Uterus (tissue), 4 donors: Measurements from ENCODE around the gene VPS35. TPM values are rescaled to one million over a fixed set of nuclear protein-coding genes. Genes with fewer than 3 reads are reported as not detected.

Experiments used
- DNase-seq, 2 donors: peaks; one replicate each; pipeline ENCODE4 v3.0.0-alpha.2; 2019 to 2020
- H3K27ac ChIP-seq, 2 donors: fragments of 200-600 bp; sonication (generic); 1 replicate in 1 of 2; 2 replicates in 1 of 2; pipeline ENCODE4 v1.5.1; 2016 to 2018
- H3K27me3 ChIP-seq, 2 donors: fragments of 200-600 bp; sonication (generic); one replicate each; pipeline ENCODE4 v1.5.1; 2018 to 2019; ENCODE audit warnings: control low read depth in 1 of 2
- H3K36me3 ChIP-seq, 2 donors: fragments of 200-600 bp; sonication (generic); one replicate each; pipeline ENCODE4 v1.5.1; 2019; ENCODE audit warnings: control low read depth in 1 of 2
- H3K4me1 ChIP-seq, 2 donors: fragments of 200-600 bp; sonication (generic); one replicate each; pipeline ENCODE4 v1.5.1; 2018 to 2019; ENCODE audit warnings: control low read depth in 1 of 2
- H3K4me3 ChIP-seq, 2 donors: fragments of 200-600 bp; sonication (generic); 1 replicate in 1 of 2; 2 replicates in 1 of 2; pipeline ENCODE4 v1.5.1; 2018 to 2019; ENCODE audit warnings: mild to moderate bottlenecking in 1 of 2
- H3K9me3 ChIP-seq, 2 donors: fragments of 200-600 bp; sonication (generic); one replicate each; pipeline ENCODE4 v1.5.1; 2019; ENCODE audit warnings: control low read depth in 1 of 2
- POLR2A ChIP-seq, 2 donors: fragments of 450-650 bp; IDR thresholded peaks; one replicate each; pipeline ENCODE4 v1.6.1; 2016; ENCODE audit warnings: antibody characterized with exemption in 2 of 2, mild to moderate bottlenecking in 1 of 2, moderate library complexity in 1 of 2
- intact Hi-C: fragments of 100-400 bp; cut with DNase I; formaldehyde crosslinking; loops from one replicate; pipeline ENCODE4 v1.15.1; 2023; ENCODE audit warnings: low total_unique reads
- total RNA-seq, 4 donors: library from RNA; depleted of rRNA in 3 of 4; stranded (reverse); fragments of >200 nt in 3 of 4; gene quantifications; one replicate each; pipeline versions ENCODE4 v1.1.0 to v1.2.4, GENCODE V29; 2014 to 2023
- TF ChIP-seq, protein P1 (sequence below), 4 experiments: fragments of 200-600 bp in 2 of 4; fragments of 450-650 bp in 2 of 4; sonication (generic) in 2 of 4; IDR thresholded peaks; one replicate each; pipeline ENCODE4 v1.5.1; 2016 to 2019; ENCODE audit warnings: antibody characterized with exemption in 4 of 4, mild to moderate bottlenecking in 2 of 4, moderate library complexity in 1 of 4
- donor health status: DM: yes; HTN: yes; CAD: no.

The VPS35 gene
- total RNA-seq, 4 donors from 2014 or later = 23.1 to 183 (median 67.4) TPM

DNA sequence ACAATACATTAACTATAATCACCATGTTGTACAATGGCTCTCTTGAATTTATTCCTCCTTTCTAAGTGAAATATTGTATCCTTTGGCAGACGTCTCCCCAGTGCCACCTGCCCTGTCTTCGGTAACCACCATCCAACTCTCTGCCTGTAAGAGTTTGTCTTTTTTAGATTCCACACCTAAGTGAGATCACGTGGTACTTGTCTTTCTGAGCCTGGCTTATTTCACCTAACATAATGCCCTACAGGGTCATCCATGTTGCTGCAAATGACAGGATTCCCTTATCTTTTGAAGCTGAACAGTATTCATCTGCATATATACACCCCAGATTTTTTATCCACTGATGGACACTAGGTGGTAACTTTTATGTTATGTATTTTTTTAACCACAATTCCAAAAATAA lies 24.7 kb upstream of the VPS35 start:
- Histone ChIP-seq H3K4me1 (no peaks in the 10 kb centered on the region), H3K27me3 (no peaks in the 10 kb centered on the region), H3K27ac (no peak overlapping the region), H3K4me3 (no peak overlapping the region), H3K36me3 (no peaks in the 10 kb centered on the region), H3K9me3 (no peaks in the 10 kb centered on the region)
- DNase-seq = no peak
- TF ChIP-seq, protein P1, sequence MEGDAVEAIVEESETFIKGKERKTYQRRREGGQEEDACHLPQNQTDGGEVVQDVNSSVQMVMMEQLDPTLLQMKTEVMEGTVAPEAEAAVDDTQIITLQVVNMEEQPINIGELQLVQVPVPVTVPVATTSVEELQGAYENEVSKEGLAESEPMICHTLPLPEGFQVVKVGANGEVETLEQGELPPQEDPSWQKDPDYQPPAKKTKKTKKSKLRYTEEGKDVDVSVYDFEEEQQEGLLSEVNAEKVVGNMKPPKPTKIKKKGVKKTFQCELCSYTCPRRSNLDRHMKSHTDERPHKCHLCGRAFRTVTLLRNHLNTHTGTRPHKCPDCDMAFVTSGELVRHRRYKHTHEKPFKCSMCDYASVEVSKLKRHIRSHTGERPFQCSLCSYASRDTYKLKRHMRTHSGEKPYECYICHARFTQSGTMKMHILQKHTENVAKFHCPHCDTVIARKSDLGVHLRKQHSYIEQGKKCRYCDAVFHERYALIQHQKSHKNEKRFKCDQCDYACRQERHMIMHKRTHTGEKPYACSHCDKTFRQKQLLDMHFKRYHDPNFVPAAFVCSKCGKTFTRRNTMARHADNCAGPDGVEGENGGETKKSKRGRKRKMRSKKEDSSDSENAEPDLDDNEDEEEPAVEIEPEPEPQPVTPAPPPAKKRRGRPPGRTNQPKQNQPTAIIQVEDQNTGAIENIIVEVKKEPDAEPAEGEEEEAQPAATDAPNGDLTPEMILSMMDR (IDR thresholded peaks at IDR 0.05) = no peak
- no peak for TF ChIP-seq POLR2A (IDR thresholded peaks at IDR 0.05)
- intact Hi-C loops = no loop called here

DNA sequence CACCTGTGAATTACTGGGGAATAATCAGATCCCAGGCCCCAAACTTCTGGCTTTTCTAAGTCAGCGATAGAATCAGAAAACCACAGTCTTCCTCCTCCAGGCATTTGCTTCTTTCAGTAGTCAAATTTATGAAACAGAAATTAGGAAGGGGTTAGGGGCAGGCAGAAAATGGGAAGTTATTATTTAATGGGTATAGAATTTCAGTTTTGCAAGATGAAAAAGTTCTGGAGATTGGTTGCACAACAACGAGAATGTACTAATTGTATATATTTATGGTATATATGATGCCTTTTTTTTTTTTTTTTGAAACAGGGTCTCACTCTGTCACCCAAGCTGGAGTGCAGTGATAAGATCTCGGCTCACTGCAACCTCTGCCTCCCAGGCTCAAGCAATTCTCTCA lies 23.9 kb upstream of the VPS35 start:
- H3K4me3 ChIP-seq = no peak overlapping the region
- H3K27me3 ChIP-seq = no peaks in the 10 kb centered on the region
- H3K36me3 ChIP-seq = no peaks in the 10 kb centered on the region
- no peaks in the 10 kb centered on the region for H3K4me1 ChIP-seq
- H3K9me3 ChIP-seq = no peaks in the 10 kb centered on the region
- TF ChIP-seq, protein P1 (IDR thresholded peaks at IDR 0.05) = no peak
- H3K27ac ChIP-seq = no peak overlapping the region
- intact Hi-C loops = no loop called here
- DNase-seq = no peak

DNA sequence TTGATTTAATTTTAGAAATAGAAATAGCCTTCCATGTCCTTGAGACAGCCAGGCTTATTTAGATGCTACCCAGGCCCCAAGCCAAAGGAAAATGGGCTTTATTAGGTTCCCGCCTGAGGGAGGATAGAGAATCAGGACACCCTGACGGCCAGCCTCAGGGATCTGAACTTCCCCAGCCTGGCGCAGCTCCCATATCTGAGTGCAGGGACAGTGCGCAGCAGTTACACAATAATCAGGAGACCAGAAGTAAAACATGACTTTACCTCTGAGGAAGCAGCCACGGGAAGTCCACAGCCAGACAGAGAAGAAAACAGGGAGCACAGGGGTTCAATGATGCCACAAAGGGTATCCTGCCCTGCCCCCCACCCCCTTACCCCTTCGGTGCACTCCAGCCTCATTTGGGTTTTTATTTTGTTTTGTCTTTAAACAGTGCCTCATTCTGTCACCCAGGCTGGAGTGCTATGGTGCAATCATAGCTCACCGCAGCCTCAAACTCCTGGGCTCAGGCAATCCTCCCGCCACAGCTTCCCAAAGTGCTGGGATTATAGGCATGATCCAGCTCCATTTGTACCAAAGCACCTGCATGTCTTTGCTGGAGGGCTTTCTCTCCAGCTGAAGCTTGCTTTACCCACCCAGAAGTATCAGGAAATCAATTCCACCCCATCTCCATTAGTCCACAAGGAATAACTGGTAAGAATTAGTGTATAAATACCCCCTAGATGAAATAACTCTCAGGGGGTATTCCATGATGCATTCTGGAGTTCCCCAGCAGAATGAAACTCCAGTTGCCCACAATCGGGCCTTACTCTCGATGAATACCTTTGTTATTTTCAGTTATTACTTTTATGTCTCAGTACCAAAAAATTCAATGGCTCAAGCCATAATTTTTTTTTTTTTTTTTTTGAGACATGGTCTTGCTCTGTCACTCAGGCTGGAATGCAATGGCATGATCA lies 22.4 kb upstream of the VPS35 start:
- no peak overlapping the region for H3K27ac ChIP-seq
- H3K9me3 ChIP-seq = no peaks in the 10 kb centered on the region
- no peaks in the 10 kb centered on the region for H3K36me3 ChIP-seq
- no peaks in the 10 kb centered on the region for H3K4me1 ChIP-seq
- no peak for TF ChIP-seq POLR2A (IDR thresholded peaks at IDR 0.05)
- TF ChIP-seq, protein P1 (IDR thresholded peaks at IDR 0.05) = no peak
- H3K27me3 ChIP-seq = no peaks in the 10 kb centered on the region
- H3K4me3 ChIP-seq = no peak overlapping the region
- DNase-seq = no peak
- intact Hi-C loops = no loop called here

DNA sequence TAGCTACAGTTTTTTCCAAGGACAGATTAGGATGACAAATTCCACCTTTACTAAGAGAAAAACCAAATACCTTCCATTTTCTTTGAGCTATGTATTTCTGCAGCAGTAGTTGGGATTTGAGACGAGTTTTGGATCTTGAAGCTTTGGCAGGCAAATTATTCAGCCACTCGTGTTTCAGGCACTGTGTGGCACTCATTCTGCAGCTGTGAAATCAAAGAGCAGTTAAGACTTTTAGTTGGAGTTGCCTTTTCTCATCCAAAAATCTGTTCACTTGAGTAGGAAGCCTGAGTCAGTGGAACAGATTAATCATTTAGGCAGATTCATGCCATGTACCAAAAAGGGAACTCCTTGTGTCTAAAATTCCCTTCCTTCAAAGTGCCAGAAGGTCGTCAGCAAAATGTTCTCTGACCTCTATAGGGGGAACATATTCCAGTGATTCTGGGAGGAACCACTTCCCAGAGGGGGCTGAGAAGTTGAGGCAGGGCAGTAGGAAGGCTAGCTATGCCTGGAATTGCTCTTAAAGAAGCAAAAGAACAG lies 20.6 kb upstream of the VPS35 start:
- no peak overlapping the region for H3K4me3 ChIP-seq
- H3K27me3 ChIP-seq = no peaks in the 10 kb centered on the region
- H3K36me3 ChIP-seq = no peaks in the 10 kb centered on the region
- intact Hi-C loops = no loop called here
- H3K9me3 ChIP-seq = no peaks in the 10 kb centered on the region
- H3K4me1 ChIP-seq = no peaks in the 10 kb centered on the region
- no peak for DNase-seq
- H3K27ac ChIP-seq = no peak overlapping the region
- TF ChIP-seq, protein P1 (IDR thresholded peaks at IDR 0.05) = no peak
- no peak for TF ChIP-seq POLR2A (IDR thresholded peaks at IDR 0.05)

DNA sequence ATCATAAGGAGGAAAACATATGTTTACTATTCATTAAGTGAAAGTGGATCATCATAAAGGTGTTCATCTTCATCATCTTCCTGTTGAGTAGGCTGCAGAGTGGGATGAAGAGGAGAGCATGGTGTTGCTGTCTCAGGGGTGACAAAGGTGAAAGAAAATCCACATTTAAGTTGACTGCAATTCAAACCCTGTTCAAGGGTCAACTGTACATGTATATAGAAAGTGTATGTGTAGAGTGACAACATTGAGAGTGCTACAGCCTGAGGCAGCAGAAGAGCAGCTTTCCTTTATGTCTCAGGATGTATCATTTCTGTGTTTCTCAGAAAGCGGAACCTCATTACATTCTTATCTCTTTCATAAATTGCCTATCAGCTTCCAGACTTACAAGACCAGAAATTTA lies 17.7 kb upstream of the VPS35 start:
- intact Hi-C loops = no loop called here
- TF ChIP-seq, protein P1 (IDR thresholded peaks at IDR 0.05) = no peak
- TF ChIP-seq POLR2A (IDR thresholded peaks at IDR 0.05) = no peak
- DNase-seq = no peak
- Histone ChIP-seq H3K36me3 (no peaks in the 10 kb centered on the region), H3K9me3 (no peaks in the 10 kb centered on the region), H3K27me3 (no peaks in the 10 kb centered on the region), H3K4me1 (no peaks in the 10 kb centered on the region), H3K27ac (no peak overlapping the region), H3K4me3 (no peak overlapping the region)
